Glomerular endothelial cell (primary cell): ENCODE measurements around the gene NEK3. TPM values are rescaled to one million over a fixed set of nuclear protein-coding genes. Genes with fewer than 3 reads are reported as not detected.
"Not testable (repeated sequence)": the region's sequence is repeated elsewhere in the genome, so short reads cannot be mapped to it uniquely, and the experiment has no call there.

Experiments
- DNase-seq: peaks from one replicate; pipeline ENCODE4 v3.0.0-alpha.2; 2011; ENCODE audit warnings: low read depth, low spot score; ENCODE audit errors: extremely low read depth
- total RNA-seq: library from RNA; depleted of rRNA; stranded (reverse); fragments of >200 nt; gene quantifications from 2 replicates; pipeline ENCODE4 v1.2.3, GENCODE V29; 2015

Gene NEK3
- total RNA-seq, 1 donor from 2014 or later: 19.0 TPM

DNA sequence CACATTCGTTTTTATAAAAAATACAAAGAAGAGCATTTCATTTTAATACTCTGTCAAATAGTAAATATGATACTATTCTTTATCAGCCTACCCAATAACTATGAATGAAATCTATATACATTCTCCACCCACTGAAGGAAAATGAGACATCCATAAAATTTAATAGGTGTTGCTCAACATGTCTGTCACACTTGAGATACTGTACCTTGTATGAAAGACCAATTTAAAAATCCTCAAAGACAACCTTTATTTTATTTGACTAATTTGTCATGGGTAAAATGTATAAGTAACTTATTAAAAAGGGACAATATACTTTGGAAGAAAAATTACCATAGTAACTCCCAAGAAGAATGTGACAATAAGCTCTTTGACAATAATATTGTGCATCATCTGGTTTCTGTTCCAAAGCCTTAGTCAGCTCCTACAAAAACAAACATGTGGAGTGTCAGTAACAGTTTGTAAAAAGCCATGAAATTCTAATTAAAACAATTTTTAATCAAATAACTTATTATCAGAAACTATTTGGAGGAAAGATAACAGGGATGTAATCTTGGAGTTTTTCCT is 11.5 kb upstream of the NEK3 start:
- not testable (repeated sequence) for DNase-seq

DNA sequence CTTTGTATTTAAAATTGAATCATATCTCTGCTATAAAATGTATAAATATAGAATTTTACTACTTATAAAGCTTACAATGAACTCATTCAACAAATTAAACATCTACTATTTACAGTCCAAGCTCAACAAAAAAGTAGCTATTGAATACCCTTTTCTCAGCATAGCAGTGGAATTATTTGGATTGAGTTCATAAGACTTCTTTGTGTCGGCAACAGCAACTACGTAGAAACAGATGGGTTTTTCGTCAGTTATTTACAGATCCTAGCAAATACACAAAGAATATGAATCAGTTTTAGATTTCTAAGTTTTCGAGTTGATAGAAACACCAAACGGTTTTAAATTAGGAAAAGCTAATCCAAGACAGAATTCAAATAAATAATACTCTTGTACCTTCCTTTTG is 10.4 kb upstream of the NEK3 start:
- DNase-seq: no peak

DNA sequence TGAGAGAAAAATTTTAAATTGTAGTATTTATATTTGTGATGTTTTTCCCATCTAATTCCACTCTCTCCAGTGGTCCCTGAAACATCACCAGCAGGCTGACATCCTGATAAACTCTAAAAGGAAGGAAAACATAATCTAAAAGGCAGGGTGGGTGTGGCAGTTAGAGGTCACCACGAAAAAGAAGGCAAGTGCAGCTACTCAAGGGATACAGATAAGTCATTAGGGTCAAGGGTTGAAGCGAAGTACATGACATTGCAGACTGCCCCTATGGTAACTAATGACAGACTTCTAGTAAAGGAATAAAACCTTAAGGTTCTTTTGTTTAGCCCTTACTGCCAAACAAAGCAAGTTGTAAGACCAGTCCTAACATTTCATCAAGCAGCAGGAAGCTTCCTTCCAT is 6.0 kb upstream of the NEK3 start:
- no peak for DNase-seq

DNA sequence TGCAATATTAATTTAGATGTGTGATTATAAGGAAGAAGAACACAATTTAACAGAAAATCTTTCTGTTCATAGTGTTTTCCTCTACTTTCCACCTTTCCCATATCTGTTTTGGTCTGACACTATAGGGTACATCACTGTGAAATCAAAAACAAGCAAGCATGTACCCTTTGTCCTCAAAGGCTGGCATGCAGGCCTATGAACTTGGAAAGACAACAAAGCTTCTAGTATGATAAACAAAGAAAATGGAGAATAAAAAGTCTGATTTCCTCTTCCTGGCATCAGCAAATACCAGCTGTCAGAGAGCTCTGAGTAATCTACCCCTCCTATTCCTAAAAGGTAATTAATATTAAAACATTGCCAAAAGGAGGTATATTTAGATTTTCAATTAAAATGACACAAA is 5.6 kb upstream of the NEK3 start:
- no peak for DNase-seq

DNA sequence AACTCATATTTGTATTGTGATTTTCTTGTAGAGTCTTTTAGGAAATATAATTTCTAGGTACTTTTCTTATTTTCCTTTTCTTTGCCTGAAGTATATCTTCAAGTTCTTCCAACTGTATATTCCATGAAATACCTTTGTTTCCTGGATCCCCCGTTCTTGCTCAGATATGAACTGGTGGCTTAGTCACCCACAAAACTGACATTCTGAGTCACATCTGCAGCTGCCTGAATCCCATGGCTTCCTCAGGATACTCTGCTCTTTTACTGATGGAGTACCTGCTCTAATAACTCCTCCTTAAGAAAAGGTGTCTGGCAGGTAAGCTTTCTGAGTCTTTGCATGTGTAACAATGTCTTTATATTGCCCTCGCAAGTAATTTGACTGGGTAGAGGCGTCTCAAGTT is 4.5 kb upstream of the NEK3 start:
- DNase-seq: not testable (repeated sequence)

DNA sequence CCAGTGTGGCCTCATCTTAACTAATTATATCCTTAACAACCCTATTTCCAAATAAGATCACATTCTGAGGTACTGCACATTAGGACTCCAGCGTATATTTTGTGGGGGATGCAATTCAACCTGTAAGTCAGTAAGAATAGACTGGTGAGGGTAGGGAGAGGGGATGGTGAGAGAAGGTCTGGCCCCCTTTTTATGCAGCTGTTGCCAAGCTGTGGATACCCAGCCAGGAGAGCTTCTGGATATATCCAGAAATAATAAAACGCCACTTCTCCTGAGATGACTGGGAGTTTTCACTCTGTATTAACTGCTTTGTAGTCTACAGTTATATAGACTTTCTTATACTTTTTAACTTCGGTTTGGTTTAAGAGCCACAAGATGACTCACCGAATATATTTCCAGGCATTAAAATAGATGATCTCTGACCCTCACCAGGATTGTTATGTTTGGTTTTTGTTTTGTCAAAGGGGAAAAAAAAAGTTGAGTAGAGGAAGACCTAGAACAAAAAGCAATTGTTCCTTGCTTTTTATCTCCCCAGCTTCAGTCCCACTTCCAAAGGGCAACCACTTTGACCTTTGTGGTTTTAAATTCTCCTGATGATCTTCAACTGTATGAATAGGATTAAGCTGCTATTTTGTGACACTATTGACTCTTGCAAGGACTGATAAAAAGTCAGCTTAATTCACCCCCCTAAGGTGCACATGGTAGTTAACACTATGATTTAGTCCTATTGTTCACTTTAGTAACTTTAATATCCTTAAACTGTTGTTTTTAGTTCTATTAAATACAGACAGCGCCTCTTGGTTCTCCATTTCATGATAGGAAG is 3.1 kb upstream of the NEK3 start:
- DNase-seq: peak; percentile 68

DNA sequence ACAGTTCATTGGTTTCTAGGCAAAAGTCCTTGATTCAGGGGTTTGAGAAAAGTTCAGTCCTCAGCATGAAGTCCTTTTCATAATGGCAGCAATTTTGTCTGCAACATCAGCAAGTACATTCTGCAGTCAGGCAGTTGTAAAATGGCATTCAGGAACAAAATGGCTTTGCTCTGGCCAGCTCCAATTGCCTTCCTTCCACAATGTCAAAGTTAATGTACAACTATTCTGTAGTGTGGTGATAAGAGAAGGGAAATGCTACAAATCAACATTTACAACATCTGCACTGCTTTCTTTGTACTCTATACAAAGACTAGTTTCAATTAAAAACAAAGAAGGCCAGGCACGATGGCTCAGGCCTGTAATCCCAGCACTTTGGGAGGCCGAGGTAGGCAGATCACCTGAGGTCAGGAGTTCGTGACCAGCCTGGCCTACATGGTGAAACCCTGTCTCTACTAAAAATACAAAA is 1.8 kb upstream of the NEK3 start:
- DNase-seq: no peak

DNA sequence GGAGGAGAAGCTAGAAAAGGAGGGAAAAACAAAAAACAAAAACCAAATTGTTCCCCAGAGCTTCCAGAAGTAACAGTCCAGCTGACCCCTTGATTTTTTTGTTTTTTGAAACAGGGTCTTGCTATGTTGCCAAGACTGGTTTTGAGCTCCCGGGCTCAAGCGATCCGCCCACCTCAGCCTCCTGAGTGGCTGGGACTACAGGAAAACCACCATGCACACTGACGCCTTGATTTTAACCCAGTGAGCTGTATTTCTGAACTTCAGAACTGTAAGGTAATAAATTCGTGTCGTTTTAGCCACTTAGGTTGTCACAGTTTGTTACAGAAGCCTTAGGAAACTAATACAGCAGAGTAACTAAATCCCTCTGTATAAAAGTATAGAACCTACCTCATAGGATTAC is 1.1 kb upstream of the NEK3 start:
- no peak for DNase-seq

DNA sequence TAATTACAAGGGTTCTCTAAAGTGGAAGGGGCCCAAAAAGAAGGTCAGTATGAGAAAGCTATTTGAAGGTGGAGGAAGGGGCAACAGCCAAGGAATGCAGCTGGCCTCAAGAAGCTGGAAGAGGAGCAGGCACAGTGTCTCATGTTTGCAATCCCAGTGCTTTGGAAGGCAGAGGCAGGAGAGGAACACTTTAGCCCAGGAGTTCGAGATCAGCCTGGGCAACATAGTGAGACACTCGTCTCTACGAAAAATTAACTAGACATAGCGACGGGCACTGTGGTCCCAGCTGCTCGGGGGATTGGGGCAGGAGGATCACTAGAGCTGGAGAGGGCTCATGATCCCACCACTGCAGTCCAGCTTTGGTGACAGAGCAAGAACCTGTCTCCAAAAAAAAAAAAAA is 656 bp upstream of the NEK3 start:
- DNase-seq: no peak

DNA sequence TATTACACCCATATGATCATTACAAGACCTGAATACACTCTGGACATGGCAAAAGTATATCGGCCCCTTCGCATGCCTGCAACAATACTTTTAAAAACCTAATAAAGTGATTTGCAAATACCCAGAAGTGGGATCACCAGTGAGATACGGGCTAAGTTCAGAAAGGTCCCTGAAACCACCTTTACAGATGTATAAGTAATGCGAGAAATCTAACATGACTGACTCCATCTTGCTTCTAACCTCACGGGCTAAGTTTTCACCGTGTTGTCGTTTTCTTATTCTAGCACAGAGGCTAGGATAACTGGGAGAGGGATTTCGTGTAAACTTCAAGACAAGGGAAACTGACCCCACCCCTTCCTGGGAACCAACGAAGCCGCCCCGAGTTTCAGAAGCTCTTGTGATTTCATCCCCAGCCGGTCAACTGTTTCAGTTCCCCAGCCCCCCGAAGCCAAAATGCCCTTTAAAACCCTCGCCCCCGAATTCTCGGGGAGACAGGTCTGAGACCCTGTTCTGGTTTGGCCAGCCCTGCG is 703 bp downstream of the NEK3 start:
- no peak for DNase-seq

DNA sequence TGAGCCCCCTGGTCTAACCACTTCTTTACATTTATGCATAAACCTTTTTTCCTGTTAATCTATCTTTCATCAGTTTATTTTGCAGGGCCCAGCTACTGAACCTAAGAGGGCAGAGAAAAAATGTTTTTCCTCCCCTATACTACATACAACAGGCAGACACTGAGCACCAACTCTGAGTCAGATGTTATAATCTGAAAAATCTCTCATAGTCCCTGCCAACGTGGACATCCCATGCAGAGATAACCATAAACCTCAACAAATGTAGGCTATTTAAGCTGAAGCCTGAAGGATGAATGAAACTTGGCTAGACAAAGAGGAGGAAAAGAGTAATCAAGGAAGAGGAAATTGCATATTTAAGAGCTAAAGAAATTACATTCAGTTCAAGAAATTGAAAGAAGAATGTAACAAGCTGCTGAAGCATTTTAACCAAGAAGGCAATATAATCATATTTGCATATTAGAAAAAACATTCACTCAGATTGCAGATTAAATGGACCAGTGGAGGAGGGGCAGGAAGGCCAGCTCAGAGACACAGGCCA is 2.6 kb downstream of the NEK3 start:
- no peak for DNase-seq

DNA sequence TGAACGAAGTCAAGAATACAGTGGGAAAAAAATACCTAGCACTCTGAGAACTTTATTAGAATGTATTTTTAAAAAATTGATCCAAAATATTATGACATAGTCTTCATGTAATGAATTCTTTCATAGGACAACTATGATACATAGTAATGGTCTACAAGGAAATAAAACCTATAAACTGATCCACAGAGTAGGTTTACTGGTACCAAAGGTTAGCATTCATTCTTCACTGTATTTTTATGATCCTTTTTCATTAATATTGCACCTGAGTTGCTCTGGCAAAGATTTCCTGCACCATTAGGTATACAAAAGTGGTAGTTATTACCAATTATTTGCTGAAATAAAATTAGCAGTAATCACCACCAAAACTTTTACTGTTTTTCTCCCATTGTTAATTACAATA is 4.2 kb downstream of the NEK3 start:
- DNase-seq: no peak

DNA sequence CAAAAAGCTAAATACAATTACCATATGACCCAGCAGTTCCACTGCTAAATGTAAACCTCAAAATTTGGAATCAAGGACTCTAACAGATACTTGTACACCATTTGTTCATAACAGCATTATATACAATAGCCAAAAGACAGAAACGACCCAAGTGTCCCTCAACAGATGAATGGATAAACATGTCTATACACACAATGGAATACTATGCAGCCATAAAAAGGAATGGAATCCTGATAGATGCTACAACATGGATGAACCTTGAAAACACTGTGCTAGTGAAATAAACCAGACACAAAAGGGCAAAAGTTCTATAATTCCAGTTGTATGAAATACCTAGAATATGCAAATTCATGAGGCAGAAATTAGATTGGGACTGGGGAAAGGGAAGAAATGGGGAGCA is 12.2 kb downstream of the NEK3 start:
- DNase-seq: no peak

DNA sequence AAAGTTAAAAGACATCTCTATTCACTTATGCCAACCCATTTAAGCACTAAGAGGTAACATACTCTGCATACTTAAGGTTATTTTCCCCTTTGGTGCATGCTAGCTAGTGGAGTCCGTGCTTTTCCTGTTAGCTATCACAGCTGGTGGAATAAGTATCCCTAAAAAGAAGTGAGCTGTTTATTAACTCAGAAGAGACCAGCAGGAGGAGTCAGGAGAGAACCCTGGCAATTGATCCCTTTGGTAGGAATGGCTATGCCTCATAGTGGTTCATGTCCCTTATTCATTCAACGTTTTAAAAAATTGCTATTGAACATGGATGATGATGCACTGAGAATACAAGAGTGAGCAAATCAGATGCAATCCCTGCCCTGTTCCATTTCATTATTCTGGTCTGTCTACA is 18.1 kb downstream of the NEK3 start:
- DNase-seq: no peak

DNA sequence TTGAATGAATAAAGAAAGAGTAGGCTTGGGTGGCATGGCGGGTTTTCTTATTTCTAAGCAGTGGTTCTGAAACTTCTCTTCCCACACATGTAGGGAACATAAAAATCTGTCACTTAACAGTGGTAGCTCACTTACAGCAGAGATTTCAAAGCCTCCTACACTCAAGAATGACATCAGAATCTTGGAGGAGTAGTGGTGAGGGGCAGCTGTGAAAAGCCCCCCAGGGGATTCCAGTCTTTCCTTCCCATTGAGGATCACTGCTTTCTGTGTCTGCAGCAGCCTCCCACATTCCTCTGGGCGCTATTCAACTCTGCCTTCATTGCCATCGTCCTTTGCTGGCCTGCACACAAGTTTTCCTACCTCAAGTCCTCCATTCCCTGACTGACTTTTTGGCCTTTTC is 21.9 kb downstream of the NEK3 start:
- DNase-seq: no peak

DNA sequence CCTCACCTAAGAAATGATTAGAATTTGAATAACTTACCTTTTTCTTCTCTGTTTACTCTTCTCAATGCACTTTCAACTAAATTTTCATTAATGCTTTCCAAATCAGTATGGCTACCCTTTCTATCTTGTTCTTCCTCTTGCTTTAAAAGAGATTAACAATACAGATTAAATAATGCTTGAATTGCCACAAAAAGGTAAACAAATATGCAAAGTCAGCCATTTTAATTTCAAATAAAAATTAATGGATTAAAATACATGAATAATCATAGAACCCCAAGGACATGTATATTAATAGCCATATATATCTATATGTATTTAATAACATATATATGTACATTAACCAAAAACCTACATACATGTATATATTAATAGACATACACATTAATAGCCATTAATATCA is 22.6 kb downstream of the NEK3 start:
- no peak for DNase-seq

DNA sequence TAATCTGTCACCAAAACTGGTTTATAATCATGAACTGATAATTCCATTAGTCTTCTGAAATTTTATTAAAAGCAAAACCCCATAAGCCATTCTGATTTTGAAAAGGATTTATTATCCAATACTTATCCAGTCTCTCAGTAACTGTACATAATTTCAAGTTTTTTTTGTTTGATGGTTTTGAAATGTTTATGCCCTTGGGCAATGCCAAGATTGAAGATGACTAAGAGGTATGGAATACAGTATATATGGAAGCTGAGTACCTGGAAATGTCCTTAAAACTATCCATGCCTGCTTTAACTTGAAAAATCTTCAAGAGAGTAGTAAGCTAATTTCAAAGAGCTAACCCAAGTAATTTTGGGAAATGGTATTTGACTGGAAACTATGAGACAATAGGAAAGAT is 28.8 kb downstream of the NEK3 start:
- DNase-seq: no peak

DNA sequence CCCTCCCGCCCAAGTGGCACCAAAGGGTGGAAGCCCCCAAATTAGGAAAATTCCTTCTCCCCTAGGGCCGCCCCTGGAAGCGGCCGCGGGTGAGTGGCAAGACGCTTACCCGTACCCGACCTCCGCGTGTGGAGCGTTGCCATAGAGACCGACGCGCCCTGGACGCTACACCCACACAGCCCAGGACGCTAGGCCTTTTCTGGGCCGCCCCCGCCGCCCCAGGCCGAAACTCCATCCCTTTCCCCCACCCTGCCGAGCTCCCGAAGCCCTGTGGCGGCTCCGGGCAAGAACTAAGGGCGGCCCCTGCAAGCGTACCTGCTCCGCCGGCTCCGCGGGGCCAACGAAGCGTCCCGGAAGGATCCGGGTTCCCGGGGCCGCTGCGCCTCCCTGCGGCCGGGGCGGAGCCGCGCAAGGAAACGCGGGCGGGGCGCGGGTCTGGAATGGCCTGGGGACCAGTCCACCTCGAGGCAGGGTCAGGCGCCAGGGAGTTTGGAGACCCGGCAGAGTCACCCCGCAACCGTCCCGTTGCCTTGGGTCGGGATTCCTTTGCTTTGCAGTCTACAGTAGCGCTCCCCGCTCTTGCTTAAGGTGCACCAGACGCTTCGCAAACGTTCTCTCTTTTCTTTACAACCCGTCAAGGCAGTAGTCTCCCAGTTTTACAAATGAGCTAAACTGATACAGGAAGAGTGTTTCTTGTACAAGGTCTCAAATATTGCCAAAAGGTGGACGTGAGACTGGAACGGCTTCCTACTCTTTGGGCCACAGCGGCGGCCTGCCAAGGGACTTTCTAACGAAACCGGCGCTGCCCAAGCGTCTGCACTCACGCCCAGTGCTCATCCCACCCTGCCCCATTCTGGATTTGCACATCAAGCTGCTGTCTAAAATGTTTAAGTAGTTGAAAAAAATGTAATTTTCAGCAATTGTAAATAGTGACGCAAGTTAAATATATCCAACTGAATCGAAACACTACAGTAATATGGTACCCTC is 30.4 kb downstream of the NEK3 start, which contains the start of gene NEK5:
NEK5 (minus strand) TSS at position 360 of the 987 bp plus-strand sequence. CDS start 1,591 bp downstream, outside the sequence.
- no peak for DNase-seq

DNA sequence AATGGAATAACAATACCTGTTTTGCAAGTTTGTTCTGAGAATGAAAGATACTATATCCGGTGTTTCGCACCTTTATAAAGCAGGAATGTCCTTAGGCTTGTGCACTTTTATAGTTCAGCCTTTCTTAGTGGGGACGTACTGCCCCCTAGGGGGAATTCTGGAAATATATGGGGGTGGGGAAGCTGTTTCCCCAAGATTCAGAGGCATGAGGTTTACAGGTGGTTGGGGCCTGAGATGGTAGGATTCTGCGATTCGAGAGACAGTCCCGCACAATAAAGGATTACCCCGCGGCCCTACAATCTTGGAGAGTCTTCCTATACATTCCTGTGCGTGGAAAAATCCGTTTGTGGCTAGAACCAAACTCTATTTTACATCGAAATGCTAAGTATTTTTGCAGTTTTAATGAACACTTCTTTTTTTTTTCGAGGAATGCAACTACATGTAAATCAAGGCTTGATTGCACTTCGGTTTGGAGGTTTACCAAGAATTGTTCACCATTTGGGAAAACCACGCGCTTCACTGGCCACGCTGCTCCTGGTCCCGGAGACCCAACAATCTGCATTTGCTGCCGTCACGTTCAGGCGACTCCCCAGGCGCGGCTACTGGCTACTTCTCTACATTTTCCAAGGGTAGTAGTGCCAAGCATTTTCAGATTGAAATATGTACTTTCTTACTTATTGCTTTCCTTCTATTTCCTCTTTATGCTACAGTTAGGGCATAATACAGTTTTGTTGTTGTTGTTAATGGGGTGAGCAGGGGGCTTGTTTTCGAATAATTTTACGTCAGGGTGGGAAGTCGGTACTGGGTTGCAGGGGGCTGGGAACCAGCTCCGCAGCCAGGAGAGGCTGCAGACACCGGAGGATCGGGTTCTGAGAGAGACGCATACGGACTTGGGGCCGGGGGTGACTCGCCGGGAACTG is 31.4 kb downstream of the NEK3 start:
- peak; percentile 57 for DNase-seq

DNA sequence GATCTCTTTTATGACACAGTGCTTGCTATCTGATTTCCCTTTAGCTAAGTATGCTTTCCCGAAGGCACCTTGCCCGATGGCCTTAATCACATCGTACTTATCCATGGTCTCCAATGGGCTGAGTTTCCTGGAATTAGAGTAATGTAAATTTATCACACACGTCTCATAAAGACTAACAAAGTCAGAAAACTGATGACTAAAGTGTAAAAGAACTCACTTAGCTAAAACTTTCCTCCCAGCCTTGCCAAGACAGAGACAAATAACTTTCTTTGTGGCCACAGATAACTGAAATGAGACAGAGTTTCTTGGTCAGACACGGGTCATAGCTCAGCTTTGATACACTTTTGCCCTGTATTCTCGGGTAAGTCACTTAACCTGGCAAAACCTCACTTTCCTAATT is 32.0 kb downstream of the NEK3 start:
- DNase-seq: no peak
